ENCODE results near the gene SPRR3. TPM values are rescaled to one million over a fixed set of nuclear protein-coding genes. Genes with fewer than 3 reads are reported as not detected.
A peak's percentile ranks its signal among the peaks of the same experiment; 100 is the strongest.

SPRR3 gene
- total RNA-seq, 1 experiment from 2014 or later = 0.57 TPM

- DNase-seq = no peak
- H3K4me2 ChIP-seq = no peak overlapping the region
- ChIA-PET CTCF (no interaction called here), POLR2A (ENCODE audit: unreplicated experiment) (no interaction called here)
- no peaks in the 10 kb centered on the region for H3K9me2 ChIP-seq (ENCODE audit: insufficient read depth)
- H3K79me2 ChIP-seq (ENCODE audit: low read depth) = no peaks in the 10 kb centered on the region
- intact Hi-C loops (cut with micrococcal nuclease; ENCODE audit: unreplicated experiment) = no loop called here
- TF ChIP-seq EZH2 (IDR thresholded peaks at IDR 0.05; ENCODE audit: low read depth) (no peak), CTCF (conservative IDR thresholded peaks at IDR 0.05) (no peak)
- no peak overlapping the region for H3K27ac ChIP-seq
- peaks cover 10% of the 10 kb centered on the region; the same call in 1 of the 2 replicates for H3F3A ChIP-seq (ENCODE audit: insufficient read depth, low read depth)
- no peaks in the 10 kb centered on the region for H3K9me3 ChIP-seq (ENCODE audit: insufficient read depth, low read depth)
- no TSS peak for BruUV-seq (replicated peaks)
- peaks cover 23% of the 10 kb centered on the region for H3K4me1 ChIP-seq (replicated peaks; ENCODE audit: insufficient read depth)
- H2AFZ ChIP-seq = no peak overlapping the region
- no peaks in the 10 kb centered on the region for H4K20me1 ChIP-seq (ENCODE audit: insufficient read depth)
- no peaks in the 10 kb centered on the region for H3K27me3 ChIP-seq (ENCODE audit: insufficient read depth, low read depth)
- H3K4me3 ChIP-seq = no peak overlapping the region
- H3K36me3 ChIP-seq (ENCODE audit: low read depth) = no peaks in the 10 kb centered on the region
Observed at GRCh38 chr1:152960452-152961044, 41.0 kb upstream of the SPRR3 start.

- no peaks in the 10 kb centered on the region for H4K20me1 ChIP-seq (ENCODE audit: insufficient read depth)
- no peak overlapping the region for H2AFZ ChIP-seq
- POLR2A ChIA-PET (ENCODE audit: unreplicated experiment) = no interaction called here
- intact Hi-C loops (cut with micrococcal nuclease; ENCODE audit: unreplicated experiment) = no loop called here
- peaks cover 10% of the 10 kb centered on the region; the same call in 1 of the 2 replicates for H3F3A ChIP-seq (ENCODE audit: insufficient read depth, low read depth)
- H3K79me2 ChIP-seq (ENCODE audit: low read depth) = no peaks in the 10 kb centered on the region
- H3K4me2 ChIP-seq = no peak overlapping the region
- no peak overlapping the region for H3K4me3 ChIP-seq
- H3K27me3 ChIP-seq (ENCODE audit: insufficient read depth, low read depth) = no peaks in the 10 kb centered on the region
- CTCF ChIA-PET = no interaction called here
- H3K27ac ChIP-seq = no peak overlapping the region
- no peaks in the 10 kb centered on the region for H3K9me2 ChIP-seq (ENCODE audit: insufficient read depth)
- BruUV-seq (replicated peaks) = no TSS peak
- TF ChIP-seq CTCF (conservative IDR thresholded peaks at IDR 0.05) (no peak), EZH2 (IDR thresholded peaks at IDR 0.05; ENCODE audit: low read depth) (no peak)
- H3K36me3 ChIP-seq (ENCODE audit: low read depth) = no peaks in the 10 kb centered on the region
- H3K9me3 ChIP-seq (ENCODE audit: insufficient read depth, low read depth) = no peaks in the 10 kb centered on the region
- H3K4me1 ChIP-seq (replicated peaks; ENCODE audit: insufficient read depth) = peaks cover 27% of the 10 kb centered on the region
- no peak for DNase-seq
Observed at GRCh38 chr1:152961226-152961891, 40.2 kb upstream of the SPRR3 start.

DNA sequence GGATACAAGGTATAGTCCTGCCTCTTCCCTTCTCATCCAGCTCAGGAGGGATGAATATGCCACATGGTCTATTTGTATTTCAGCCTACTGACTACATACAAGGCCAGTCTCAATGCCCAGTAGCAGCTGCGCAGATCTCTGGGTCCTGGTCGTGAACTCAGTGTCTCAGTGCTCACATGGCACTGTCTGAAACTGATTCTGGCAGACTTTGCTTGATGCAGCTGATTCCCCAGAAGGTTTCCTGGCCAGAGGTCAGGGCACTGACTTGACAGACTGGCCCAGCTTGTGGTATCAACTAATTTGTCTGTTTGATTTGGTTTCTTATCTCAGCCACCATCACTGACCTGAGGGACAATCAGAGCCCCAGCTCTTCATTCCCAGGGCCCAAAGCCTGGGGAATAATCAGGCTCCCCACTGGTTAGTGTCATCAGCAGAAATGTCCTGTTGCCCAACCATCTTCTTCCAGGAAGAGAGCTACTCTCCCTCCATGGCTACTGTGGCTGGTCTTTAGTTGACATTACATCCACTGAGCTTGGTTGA lies 38.6 kb upstream of the SPRR3 start:
- POLR2A ChIA-PET (ENCODE audit: unreplicated experiment) = interaction anchor here (0.7 kb wide), 1 partner anchor 672 kb away, joined by 4 read pairs; no protein-coding TSS in a partner anchor
- no peak for TF ChIP-seq CTCF (conservative IDR thresholded peaks at IDR 0.05)
- no peak for TF ChIP-seq EZH2 (IDR thresholded peaks at IDR 0.05; ENCODE audit: low read depth)
- Histone ChIP-seq H3K9me3 (ENCODE audit: insufficient read depth, low read depth) (no peaks in the 10 kb centered on the region), H3K36me3 (ENCODE audit: low read depth) (no peaks in the 10 kb centered on the region), H4K20me1 (ENCODE audit: insufficient read depth) (no peaks in the 10 kb centered on the region), H3K4me1 (replicated peaks; ENCODE audit: insufficient read depth) (peaks cover 39% of the 10 kb centered on the region), H3K79me2 (ENCODE audit: low read depth) (no peaks in the 10 kb centered on the region), H3K4me2 (peak overlapping the region; percentile 34; the same call in 1 of the 2 replicates), H3K4me3 (no peak overlapping the region), H3F3A (ENCODE audit: insufficient read depth, low read depth) (peaks cover 15% of the 10 kb centered on the region; the same call in 1 of the 2 replicates), H2AFZ (no peak overlapping the region), H3K27ac (peak overlapping the region; percentile 33; the same call in 1 of the 2 replicates), H3K27me3 (ENCODE audit: insufficient read depth, low read depth) (no peaks in the 10 kb centered on the region), H3K9me2 (ENCODE audit: insufficient read depth) (no peaks in the 10 kb centered on the region)
- intact Hi-C loops (cut with micrococcal nuclease; ENCODE audit: unreplicated experiment) = loop anchor here (1.0 kb wide), 1 partner anchor 38 kb away; the partner anchor contains the start of gene SPRR3
- no TSS peak for BruUV-seq (replicated peaks)
- DNase-seq = peak; percentile 32 to 92
- CTCF ChIA-PET = interaction anchor here (0.8 kb wide), 1 partner anchor 55 kb away, joined by 3 read pairs; the partner anchor contains the start of gene IVL

Data from PC-9 (cell line).